Astrocyte of the cerebellum (primary cell): ENCODE measurements around the gene SEMA5B.

Source experiments
- DNase-seq: peaks from one replicate; pipeline ENCODE4 v3.0.0-alpha.2; 2011; ENCODE audit warnings: low read depth
- H3K4me3 ChIP-seq: 2 replicates; pipeline ENCODE4 v1.5.1; 2011; ENCODE audit warnings: mild to moderate bottlenecking, low read depth, low read length, moderate library complexity
- CTCF ChIP-seq: IDR thresholded peaks from 2 replicates; pipeline ENCODE4 v1.5.1; 2012; ENCODE audit warnings: low read length, low read depth, moderate library complexity, mild to moderate bottlenecking; ENCODE audit errors: missing control alignments
- in situ Hi-C: cut with HindIII; loops from 2 replicates; pipeline ENCODE4 v1.10.0; 2017; ENCODE audit warnings: low sequenced_read_pairs

The SEMA5B gene

GRCh38 chr3:123072152-123072551 lies 44.6 kb upstream of the SEMA5B start:
- H3K4me3 ChIP-seq = no peak overlapping the region
- no peak for TF ChIP-seq CTCF
- in situ Hi-C loops = no loop called here
- no peak for DNase-seq

GRCh38 chr3:123071581-123071980 lies 44.0 kb upstream of the SEMA5B start:
- no peak for TF ChIP-seq CTCF
- DNase-seq = no peak
- no peak overlapping the region for H3K4me3 ChIP-seq
- in situ Hi-C loops = no loop called here

GRCh38 chr3:123071146-123071545 lies 43.6 kb upstream of the SEMA5B start:
- in situ Hi-C loops = no loop called here
- DNase-seq = no peak
- peak; percentile 42 for TF ChIP-seq CTCF
- no peak overlapping the region for H3K4me3 ChIP-seq

GRCh38 chr3:123070510-123070909 lies 42.9 kb upstream of the SEMA5B start:
- no peak for DNase-seq
- no peak overlapping the region for H3K4me3 ChIP-seq
- TF ChIP-seq CTCF = no peak
- in situ Hi-C loops = no loop called here

GRCh38 chr3:123068601-123069381 lies 41.2 kb upstream of the SEMA5B start:
- peak overlapping the region; percentile 91 for H3K4me3 ChIP-seq
- TF ChIP-seq CTCF = no peak
- DNase-seq = no peak
- in situ Hi-C loops = no loop called here

- in situ Hi-C loops = no loop called here
- no peak for DNase-seq
- H3K4me3 ChIP-seq = peak overlapping the region; percentile 91
- TF ChIP-seq CTCF = no peak
Measured at GRCh38 chr3:123067689-123068600, 40.4 kb upstream of the SEMA5B start.
